Thyroid gland (tissue), 4 donors: Measurements from ENCODE around the gene AKT1. TPM values are rescaled to one million over a fixed set of nuclear protein-coding genes. Genes with fewer than 3 reads are reported as not detected.

Source experiments
- DNase-seq, 2 donors: peaks; one replicate each; pipeline ENCODE4 v3.0.0-alpha.2; 2019
- H3K27ac ChIP-seq, 3 donors: fragments of 200-600 bp; sonication (generic); 1 replicate in 2 of 3; 2 replicates in 1 of 3; pipeline ENCODE4 v1.5.1; 2016 to 2019; ENCODE audit warnings: mild to moderate bottlenecking in 1 of 3, moderate library complexity in 1 of 3
- H3K27me3 ChIP-seq: fragments of 200-600 bp; sonication (generic); one replicate; pipeline ENCODE4 v1.5.1; 2019
- H3K36me3 ChIP-seq, 2 donors: fragments of 200-600 bp; sonication (generic); one replicate each; pipeline ENCODE4 v1.5.1; 2016 to 2019
- H3K4me1 ChIP-seq, 2 donors: fragments of 200-600 bp; sonication (generic); one replicate each; pipeline ENCODE4 v1.5.1; 2017 to 2019
- H3K4me3 ChIP-seq, 3 donors: fragments of 200-600 bp; sonication (generic); replicated peaks in 1 of 3; 1 replicate in 2 of 3; 2 replicates in 1 of 3; pipeline ENCODE4 v1.5.1; 2016; ENCODE audit warnings: mild to moderate bottlenecking in 1 of 3
- H3K9me3 ChIP-seq: fragments of 200-600 bp; sonication (generic); one replicate; pipeline ENCODE4 v1.5.1; 2017
- POLR2A ChIP-seq, 2 donors: fragments of 450-650 bp; IDR thresholded peaks; one replicate each; pipeline ENCODE4 v1.6.1; 2017; ENCODE audit warnings: antibody characterized with exemption in 2 of 2, mild to moderate bottlenecking in 2 of 2, moderate library complexity in 1 of 2
- WGBS, 2 donors: methylation state at CpG; one replicate each; pipeline ENCODE4 v1.1.5; 2017; 5-methylcytosine and 5-hydroxymethylcytosine counted together
- intact Hi-C: fragments of 100-400 bp; cut with DNase I; formaldehyde crosslinking; loops from one replicate; pipeline ENCODE4 v1.15.1; 2023
- total RNA-seq, 4 donors: library from RNA; depleted of rRNA; stranded (reverse); fragments of >200 nt; gene quantifications; one replicate each; pipeline ENCODE4 v1.2.3, GENCODE V29; 2016
- TF ChIP-seq, protein P1 (sequence below), 6 experiments: fragments of 200-600 bp in 3 of 6; fragments of 450-650 bp in 3 of 6; sonication (generic) in 3 of 6; IDR thresholded peaks; one replicate each; pipeline ENCODE4 v1.5.1; 2016 to 2019; ENCODE audit warnings: antibody characterized with exemption in 6 of 6, mild to moderate bottlenecking in 2 of 6, inconsistent platforms in 1 of 6, moderate library complexity in 1 of 6

AKT1 gene
- total RNA-seq, 4 donors from 2014 or later: 99.8 to 179 (median 152) TPM

DNA sequence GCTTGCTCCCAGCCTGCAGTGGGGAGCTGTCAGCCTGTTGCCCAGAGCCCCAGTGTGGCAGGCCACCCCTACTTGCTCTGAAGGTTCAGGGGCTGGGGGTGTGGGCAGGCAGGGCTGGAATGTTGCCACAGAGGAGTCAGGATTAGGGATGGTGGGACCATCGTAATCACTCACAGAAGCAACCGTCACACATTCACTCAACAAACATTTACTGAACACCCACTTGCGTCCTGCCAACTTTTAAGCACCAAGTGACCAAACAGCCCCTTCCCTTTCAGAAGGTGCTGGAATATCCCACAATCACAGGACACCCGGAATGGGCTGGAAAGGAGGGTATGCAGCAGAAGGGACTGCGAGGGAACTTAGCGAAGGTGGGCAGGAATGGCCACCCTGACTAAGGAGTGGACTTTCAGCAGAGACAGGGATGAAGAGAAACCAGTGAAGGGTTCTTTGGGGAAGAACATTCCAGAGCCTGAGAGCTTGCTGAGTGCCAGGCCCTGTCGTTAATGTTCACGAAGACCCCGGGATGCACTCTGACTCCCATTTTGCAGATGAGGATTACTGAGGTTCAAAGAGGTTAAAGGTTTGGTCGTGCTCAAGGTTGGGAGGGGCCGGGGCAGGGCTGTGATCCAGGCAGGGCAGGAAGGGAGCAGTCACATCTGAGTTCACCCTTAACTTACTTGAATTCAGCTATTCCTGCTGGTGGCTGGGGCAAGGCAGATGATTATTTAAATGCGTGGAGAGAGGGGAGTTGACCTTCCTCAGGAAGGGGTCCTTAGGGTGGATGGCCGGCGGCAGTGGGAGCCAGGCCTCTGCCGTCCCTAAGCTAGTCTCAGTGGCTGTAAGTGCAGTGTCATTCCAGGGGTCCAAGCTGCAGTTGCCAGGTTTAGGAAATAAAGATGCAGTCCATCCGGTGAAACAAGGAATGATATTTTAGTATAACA lies 3.0 kb upstream of the AKT1 start:
- TF ChIP-seq, protein P1, sequence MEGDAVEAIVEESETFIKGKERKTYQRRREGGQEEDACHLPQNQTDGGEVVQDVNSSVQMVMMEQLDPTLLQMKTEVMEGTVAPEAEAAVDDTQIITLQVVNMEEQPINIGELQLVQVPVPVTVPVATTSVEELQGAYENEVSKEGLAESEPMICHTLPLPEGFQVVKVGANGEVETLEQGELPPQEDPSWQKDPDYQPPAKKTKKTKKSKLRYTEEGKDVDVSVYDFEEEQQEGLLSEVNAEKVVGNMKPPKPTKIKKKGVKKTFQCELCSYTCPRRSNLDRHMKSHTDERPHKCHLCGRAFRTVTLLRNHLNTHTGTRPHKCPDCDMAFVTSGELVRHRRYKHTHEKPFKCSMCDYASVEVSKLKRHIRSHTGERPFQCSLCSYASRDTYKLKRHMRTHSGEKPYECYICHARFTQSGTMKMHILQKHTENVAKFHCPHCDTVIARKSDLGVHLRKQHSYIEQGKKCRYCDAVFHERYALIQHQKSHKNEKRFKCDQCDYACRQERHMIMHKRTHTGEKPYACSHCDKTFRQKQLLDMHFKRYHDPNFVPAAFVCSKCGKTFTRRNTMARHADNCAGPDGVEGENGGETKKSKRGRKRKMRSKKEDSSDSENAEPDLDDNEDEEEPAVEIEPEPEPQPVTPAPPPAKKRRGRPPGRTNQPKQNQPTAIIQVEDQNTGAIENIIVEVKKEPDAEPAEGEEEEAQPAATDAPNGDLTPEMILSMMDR (IDR thresholded peaks at IDR 0.05): no peak
- H3K4me3 ChIP-seq: no peak overlapping the region
- peaks cover 53 to 63% of the 10 kb centered on the region in 2 donors for H3K4me1 ChIP-seq
- no peaks in the 10 kb centered on the region for H3K27me3 ChIP-seq
- intact Hi-C loops: no loop called here
- WGBS, 2 donors: 66 to 67% methylated on average over 16 of the region's 16 CpGs
- H3K36me3 ChIP-seq: no peaks in the 10 kb centered on the region
- H3K9me3 ChIP-seq: no peaks in the 10 kb centered on the region
- peak overlapping the region; percentile 98 to 100 (median 98) for H3K27ac ChIP-seq
- DNase-seq: no peak

DNA sequence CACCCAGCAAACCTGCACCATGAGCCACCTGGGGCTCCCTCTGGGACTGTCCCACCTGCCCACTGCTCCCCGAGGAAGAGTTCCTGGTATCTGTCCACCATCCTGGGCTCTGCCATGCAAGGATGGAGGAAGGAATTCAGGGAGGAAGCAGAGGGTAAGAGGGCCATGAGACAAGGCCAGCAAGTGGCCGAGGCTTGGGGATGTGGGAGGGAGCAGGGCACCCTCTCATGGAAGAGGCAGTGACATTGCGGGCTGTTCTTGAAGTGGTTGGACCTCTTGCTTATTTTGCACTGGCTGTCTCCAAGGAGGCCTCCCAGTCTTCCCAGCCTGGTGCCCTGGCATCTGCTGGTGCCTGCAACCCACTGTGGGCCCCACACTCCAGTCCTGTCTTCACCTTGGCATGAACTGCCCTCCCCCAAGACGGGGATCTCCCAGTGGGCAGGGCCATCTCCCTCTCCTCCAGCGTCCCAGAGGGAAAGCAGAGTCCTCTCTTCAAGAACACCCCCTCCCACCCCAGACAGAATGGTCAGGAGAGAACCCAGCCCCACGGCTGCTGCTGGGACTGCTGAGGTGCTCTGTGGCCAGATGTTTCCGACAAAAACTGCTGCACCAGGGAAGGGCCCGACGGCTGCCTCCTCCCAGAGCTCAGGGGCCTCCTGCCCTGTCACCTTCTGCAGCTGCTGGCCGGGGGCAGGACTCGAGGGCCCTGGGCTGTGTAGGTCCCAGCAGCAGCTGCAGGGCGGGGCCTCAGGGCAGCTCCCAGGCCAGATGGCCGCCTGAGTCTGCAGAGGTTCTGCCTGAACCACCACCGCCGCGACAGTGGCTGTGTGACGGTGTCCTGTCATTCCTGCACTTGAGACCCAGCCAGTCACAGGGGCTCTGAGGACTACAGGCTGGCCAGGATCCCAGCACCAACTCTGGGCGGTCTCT lies 1.8 kb upstream of the AKT1 start:
- no peaks in the 10 kb centered on the region for H3K9me3 ChIP-seq
- 20 to 36% methylated on average over 4 to 8 of the region's 18 CpGs for WGBS, 2 donors
- peak overlapping the region; percentile 78 to 98 (median 96) for H3K27ac ChIP-seq
- intact Hi-C loops: no loop called here
- peaks cover 65 to 66% of the 10 kb centered on the region in 2 donors for H3K4me1 ChIP-seq
- H3K4me3 ChIP-seq: no peak overlapping the region
- peak; percentile 85 to 86 for DNase-seq
- TF ChIP-seq, protein P1 (IDR thresholded peaks at IDR 0.05): no peak
- peak in 1 of 2 donors; percentile 12 for TF ChIP-seq POLR2A (IDR thresholded peaks at IDR 0.05)
- H3K27me3 ChIP-seq: no peaks in the 10 kb centered on the region
- no peaks in the 10 kb centered on the region for H3K36me3 ChIP-seq

DNA sequence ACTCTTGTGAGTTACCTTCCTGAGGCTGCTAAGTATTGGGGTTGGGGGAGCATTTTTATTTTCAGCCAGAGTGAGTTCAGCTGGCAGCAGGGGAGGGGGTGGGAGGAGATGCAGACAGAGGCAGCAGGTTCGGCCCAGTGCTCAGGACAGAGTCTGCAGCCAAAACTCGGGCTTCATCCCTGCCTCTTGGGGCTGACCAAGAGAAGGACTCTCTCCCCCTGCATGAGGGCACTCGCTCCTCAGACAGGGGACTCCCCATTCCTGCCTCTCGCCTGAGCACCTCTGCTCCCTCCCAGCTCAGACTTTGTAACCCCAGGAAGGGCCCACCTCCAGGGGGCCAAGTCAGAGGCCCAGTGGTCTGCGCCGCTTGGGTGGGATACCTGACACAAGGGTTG lies 1.1 kb upstream of the AKT1 start:
- WGBS, 2 donors: 38 to 46% methylated on average over 1 to 3 of the region's 6 CpGs
- Histone ChIP-seq H3K27ac (peak overlapping the region; percentile 78 to 98 (median 96)), H3K36me3 (no peaks in the 10 kb centered on the region), H3K27me3 (no peaks in the 10 kb centered on the region), H3K4me3 (no peak overlapping the region), H3K4me1 (peaks cover 66% of the 10 kb centered on the region in 2 donors), H3K9me3 (no peaks in the 10 kb centered on the region)
- intact Hi-C loops: no loop called here
- DNase-seq: peak; percentile 53 to 57
- no peak for TF ChIP-seq POLR2A (IDR thresholded peaks at IDR 0.05)
- TF ChIP-seq, protein P1 (IDR thresholded peaks at IDR 0.05): no peak

DNA sequence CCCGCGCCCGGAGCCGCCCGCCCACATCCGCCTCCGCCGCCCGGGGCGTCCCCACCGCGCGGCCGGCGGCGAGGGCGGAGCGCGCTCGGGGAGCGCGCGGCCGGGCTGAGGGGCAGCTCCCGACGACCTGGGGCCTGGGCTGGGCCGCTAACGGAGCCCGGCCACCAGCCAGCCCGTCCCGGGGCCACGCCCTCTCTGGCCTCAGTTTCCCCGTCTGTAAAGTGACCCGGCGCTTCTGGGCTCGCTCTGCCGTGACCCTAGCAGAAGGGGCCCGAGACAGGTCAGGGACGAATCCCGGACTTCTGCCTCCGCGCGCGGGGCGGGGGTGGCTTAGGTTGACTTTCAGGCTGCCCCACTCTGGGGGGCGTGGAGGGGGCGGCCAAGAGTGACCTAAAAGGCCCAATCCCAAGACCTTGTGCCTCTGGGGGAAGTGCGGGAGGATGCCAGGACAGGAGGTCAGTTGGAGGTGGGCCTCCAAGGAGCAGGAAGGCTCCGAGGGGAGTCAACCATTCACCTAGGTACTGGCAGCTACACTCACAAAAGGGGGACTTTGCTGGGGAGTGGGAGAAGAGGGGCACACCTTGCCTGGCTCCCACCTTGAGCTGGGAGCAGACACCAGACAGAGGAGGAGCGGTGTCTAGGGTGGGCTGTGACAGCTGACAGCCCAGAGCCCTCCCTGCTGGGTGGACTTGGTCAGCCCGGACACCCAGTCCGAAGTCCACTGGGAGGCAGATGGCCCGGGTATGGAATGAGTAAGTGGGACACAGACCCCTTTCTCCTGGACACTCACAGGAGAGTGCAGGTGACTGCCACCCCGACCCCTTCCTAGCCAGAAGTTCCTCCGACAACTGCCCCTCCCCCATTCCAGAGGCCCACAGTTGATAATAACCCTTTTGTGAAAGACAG lies 486 bp upstream of the AKT1 start:
- DNase-seq: peak; percentile 53 to 59
- WGBS, 2 donors: 26 to 31% methylated on average over 18 to 22 of the region's 55 CpGs
- Histone ChIP-seq H3K36me3 (peaks cover 0 to 5% of the 10 kb centered on the region in 2 donors), H3K27me3 (no peaks in the 10 kb centered on the region), H3K4me3 (peak overlapping the region in 1 of 3 donors; percentile 34), H3K9me3 (no peaks in the 10 kb centered on the region), H3K27ac (peak overlapping the region; percentile 78 to 98 (median 96)), H3K4me1 (peaks cover 60 to 63% of the 10 kb centered on the region in 2 donors)
- intact Hi-C loops: no loop called here
- peak; percentile 75 to 83 for TF ChIP-seq POLR2A (IDR thresholded peaks at IDR 0.05)
- TF ChIP-seq, protein P1 (IDR thresholded peaks at IDR 0.05): no peak
